ENCODE measurements around the gene RIT1.
A peak's percentile ranks its signal among the peaks of the same experiment; 100 is the strongest.

Gene RIT1

GRCh38 chr1:155859881-155860871 lies 51.0 kb downstream of the RIT1 start:
- H3K4me3 ChIP-seq (replicated peaks; ENCODE audit: low read depth, low read length): peak overlapping the region; percentile 44
- no peak for DNase-seq (ENCODE audit: extremely low read depth, low read depth)
- no peak for TF ChIP-seq CTCF (IDR thresholded peaks at IDR 0.05; ENCODE audit: low read depth, low read length, missing control alignments)

GRCh38 chr1:155859234-155859829 lies 51.8 kb downstream of the RIT1 start, which contains the start of gene SYT11:
Gene SYT11, plus strand, starts transcription at chr1:155859567. Its CDS starts 195 bp downstream, at chr1:155859762.
- no peak for TF ChIP-seq CTCF (IDR thresholded peaks at IDR 0.05; ENCODE audit: low read depth, low read length, missing control alignments)
- DNase-seq (ENCODE audit: extremely low read depth, low read depth): peak; percentile 80
- H3K4me3 ChIP-seq (replicated peaks; ENCODE audit: low read depth, low read length): peak within 1 kb of the TSS; percentile 44

GRCh38 chr1:155858800-155859233 lies 52.3 kb downstream of the RIT1 start:
- H3K4me3 ChIP-seq (replicated peaks; ENCODE audit: low read depth, low read length): peak overlapping the region; percentile 44
- TF ChIP-seq CTCF (IDR thresholded peaks at IDR 0.05; ENCODE audit: low read depth, low read length, missing control alignments): no peak
- no peak for DNase-seq (ENCODE audit: extremely low read depth, low read depth)

DNA sequence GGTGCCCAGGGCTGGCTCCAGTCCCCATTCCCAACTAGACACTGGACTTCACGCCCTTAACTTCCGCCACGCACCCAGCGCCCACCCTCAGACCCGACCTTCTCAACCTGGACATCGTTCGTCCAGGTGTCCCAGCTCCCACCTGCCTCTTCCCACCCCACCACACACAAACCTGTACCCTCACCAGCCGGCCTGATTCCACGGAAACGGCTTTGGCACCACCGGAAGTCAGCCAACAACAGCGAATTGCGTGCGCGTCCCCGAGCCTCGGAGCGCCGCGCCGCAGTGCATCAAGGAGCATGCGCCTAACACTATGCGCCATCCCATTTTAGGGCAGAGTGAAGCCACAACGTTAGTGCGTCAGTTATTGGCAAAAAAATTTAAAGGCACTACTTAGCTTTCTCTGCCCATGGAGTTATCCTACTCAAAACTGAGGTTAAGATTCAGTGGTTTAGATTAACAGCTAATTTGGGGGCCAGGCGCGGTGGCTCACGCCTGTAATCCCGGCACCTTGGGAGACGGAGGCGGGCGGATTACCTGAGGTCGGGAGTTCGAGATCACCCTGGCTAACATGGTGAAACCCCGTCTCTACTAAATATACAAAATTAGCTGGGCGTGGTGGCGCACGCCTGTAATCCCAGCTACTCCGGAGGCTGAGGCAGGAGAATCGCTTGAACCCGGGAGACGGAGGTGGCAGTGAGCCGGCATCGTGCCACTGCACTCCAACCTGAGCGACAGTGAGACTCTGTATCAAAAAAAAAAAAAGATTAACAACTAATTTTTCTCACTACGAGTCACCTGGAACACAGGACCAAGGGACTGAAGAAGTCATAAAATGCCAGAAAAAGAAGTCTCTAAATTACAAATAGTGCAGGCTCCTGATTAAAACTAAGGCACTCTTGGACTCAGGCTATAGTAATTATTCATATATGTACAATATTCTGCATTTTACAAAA lies 53.9 kb downstream of the RIT1 start, which contains the start of gene GON4L:
GON4L (minus strand) TSS at position 240 of the 956 bp plus-strand sequence. CDS start 3,434 bp downstream, outside the sequence.
- TF ChIP-seq CTCF (IDR thresholded peaks at IDR 0.05; ENCODE audit: low read depth, low read length, missing control alignments): no peak
- peak; percentile 81 for DNase-seq (ENCODE audit: extremely low read depth, low read depth)
- H3K4me3 ChIP-seq (replicated peaks; ENCODE audit: low read depth, low read length): peak within 1 kb of the TSS; percentile 82

- no peak for TF ChIP-seq CTCF (IDR thresholded peaks at IDR 0.05; ENCODE audit: low read depth, low read length, missing control alignments)
- DNase-seq (ENCODE audit: extremely low read depth, low read depth): no peak
- peak overlapping the region; percentile 82 for H3K4me3 ChIP-seq (replicated peaks; ENCODE audit: low read depth, low read length)
Observed at GRCh38 chr1:155856257-155856974, 54.7 kb downstream of the RIT1 start.

Data from HFF-Myc (cell line).